HG03354 (cell line): ENCODE measurements around the gene SPANXN5.
A peak's percentile ranks its signal among the peaks of the same experiment; 100 is the strongest.
"Not testable (repeated sequence)": the region's sequence is repeated elsewhere in the genome, so short reads cannot be mapped to it uniquely, and the experiment has no call there.

Source experiments
- ATAC-seq: cut with Tn5 transposase; IDR thresholded peaks from one replicate; pipeline ENCODE4 v1.9.1; 2021; ENCODE audit warnings: mild to moderate bottlenecking; ENCODE audit not compliant: unreplicated experiment, poor library complexity, severe bottlenecking

SPANXN5 gene, protein sequence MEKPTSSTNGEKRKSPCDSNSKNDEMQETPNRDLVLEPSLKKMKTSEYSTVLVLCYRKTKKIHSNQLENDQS

DNA sequence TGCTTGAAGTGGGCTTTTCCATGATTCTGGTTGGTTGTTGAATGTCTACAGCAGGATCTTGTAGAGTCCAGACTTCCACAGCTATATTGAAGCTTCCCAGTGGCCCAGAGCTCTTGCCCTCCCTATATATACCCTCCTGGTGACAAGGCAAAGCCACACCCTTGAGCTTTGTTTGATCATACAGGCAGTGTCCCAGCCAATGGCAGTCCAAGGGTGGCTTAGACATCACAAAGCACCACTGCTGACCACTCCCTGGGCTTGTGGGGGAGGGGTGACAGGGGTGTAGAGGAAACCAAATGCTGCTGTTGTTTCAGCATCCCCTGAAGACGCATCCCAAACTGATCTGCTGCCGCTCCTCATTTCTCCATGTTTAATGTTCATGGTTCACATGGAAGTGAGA lies at the start of gene SPANXN5:
SPANXN5 (minus strand) TSS at position 101 of the 400 bp plus-strand sequence; CDS start at position 22, 79 bp downstream.
- ATAC-seq, result not testable (repeated sequence)

GRCh38 chrX:52843619-52844018 lies 46.4 kb upstream of the SPANXN5 start:
- ATAC-seq, result not testable (repeated sequence)

GRCh38 chrX:52839137-52839536 lies 41.9 kb upstream of the SPANXN5 start:
- peak; percentile 58 for ATAC-seq

GRCh38 chrX:52830551-52830950 lies 33.3 kb upstream of the SPANXN5 start:
- no peak for ATAC-seq

DNA sequence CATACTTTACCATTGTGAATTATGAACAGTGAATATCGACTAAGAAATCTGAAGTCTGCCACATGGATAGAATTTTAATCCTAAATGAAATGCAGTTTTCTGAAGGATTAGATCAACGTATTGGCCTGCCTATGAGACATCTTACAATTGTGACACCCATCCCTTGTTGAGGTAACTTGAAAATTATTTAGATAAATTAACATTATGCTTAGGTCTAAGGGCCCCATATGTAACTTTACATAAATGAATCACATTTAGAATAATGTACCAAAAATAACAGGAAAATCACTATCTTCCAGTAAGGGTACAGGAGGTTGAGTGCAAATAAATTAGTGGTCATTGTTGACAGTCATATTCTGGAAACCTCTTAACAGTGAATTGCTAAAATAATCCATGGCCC lies 27.4 kb upstream of the SPANXN5 start:
- no peak for ATAC-seq

- ATAC-seq, result no peak
Measured at GRCh38 chrX:52821079-52821760, 24.0 kb upstream of the SPANXN5 start.

DNA sequence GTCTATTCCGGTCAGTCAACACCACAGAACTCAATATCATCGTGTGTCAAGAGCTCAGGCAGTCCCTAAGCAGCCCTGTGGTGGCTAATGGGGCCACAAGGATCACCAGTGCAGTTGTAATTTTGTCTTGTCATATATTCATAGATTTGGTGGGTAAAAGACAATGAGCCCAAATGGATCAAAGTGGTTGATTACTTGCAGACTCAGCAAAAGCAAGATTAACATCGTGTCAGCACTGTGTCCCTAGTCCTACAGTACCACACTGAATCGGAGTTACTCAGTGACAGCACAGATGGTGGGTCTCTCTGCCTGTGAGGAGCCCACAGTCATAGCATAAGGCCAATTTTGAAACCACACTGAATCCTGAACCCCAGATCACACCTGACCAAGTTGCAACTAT lies 22.6 kb upstream of the SPANXN5 start:
- ATAC-seq, result no peak

- no peak for ATAC-seq
Measured at GRCh38 chrX:52811065-52811625, 13.9 kb upstream of the SPANXN5 start, which contains the start of gene XAGE5. TSS of gene XAGE5 (plus strand) at chrX:52811287. CDS start at chrX:52812567, 1,280 bp downstream.

DNA sequence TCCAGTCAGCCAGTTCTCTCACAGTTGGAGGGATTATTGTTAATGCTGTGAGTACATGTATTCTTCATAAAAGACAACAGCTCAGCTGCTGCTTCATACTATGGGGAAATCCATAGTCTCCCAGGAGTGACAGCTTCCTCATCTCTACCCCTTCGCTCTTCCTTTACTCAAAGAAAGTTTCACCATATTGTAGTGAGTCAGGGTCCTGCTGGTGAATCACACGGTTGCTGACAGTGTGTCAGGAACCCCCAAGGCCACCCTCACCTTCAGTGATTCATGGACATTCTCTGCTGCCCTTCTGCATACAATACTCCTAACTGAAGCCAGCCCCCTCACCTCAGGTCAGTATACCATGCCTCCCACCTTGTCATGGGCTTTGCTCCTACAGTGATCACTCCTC lies 7.6 kb upstream of the SPANXN5 start:
- ATAC-seq, result not testable (repeated sequence)

DNA sequence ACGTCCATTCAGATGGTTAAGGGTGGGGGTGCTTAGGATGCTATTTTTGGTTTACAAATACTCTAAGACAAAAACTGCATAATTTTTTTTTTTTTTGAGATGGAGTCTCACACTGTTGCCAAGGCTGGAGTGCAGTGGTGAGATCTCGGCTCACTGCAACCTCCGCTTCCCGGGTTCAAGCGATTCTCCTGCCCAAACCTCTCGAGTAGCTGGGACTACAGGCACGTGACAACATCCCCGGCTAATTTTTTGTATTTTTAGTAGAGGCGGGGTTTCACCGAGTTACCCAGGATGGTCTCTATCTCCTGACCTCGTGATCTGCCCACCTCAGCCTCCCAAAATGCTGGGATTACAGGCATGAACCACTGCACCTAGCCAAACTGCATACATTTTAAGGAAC lies 23.7 kb downstream of the SPANXN5 start:
- ATAC-seq, result not testable (repeated sequence)

DNA sequence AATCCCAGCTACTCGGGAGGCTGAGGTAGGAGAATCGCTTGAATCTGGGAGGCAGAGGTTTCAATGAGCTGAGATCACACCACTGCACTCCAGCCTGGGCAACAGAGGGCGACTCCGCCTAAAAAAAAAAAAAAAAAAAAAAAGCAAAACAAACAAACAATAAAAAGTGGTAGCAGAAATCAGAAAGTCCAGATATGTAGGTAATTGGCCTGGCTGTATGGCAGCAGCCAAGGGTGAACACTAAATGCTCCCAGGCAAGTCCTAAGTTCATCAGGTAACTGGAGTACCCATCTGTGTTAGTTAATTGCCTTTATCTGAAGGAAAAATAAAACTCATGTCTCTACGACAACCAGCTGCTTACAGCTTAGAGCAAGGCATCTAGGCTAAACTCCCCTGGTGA lies 31.2 kb downstream of the SPANXN5 start:
- not testable (repeated sequence) for ATAC-seq

GRCh38 chrX:52750952-52751351 lies 46.3 kb downstream of the SPANXN5 start, which contains the start of gene SSX2B:
TSS of gene SSX2B (plus strand) at chrX:52751252. CDS start at chrX:52752681, 1,429 bp downstream.
- ATAC-seq, result not testable (repeated sequence)
